Femur (tissue), 1 donor: ENCODE data around the gene CIB4.
A peak's percentile ranks its signal among the peaks of the same experiment; 100 is the strongest.

Source experiments
- DNase-seq: peaks from one replicate; pipeline ENCODE4 v3.0.0-alpha.2; 2017

Gene CIB4

GRCh38 chr2:26564121-26564644 is 77.0 kb downstream of the CIB4 start:
- peak; percentile 6 for DNase-seq

DNA sequence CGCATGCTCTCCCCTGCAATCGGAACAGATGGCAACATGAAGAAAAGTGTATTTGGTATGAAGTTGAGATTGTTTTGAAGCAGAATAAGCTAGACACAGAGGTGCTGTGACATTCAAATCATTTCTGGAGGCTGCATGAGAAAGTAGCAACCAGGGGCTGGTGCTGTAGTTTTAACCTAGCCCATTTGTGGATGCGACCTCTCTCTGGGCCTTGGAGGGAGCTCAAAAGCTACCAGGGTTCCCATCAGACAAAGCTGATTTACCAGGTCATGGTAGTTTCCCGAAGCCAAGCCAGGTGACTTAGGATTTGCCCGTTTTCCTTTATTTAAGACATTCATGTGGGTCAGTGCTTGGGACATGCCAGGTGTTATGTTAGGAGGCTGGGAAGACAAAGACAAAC is 77.5 kb downstream of the CIB4 start:
- DNase-seq, result peak; percentile 5

DNA sequence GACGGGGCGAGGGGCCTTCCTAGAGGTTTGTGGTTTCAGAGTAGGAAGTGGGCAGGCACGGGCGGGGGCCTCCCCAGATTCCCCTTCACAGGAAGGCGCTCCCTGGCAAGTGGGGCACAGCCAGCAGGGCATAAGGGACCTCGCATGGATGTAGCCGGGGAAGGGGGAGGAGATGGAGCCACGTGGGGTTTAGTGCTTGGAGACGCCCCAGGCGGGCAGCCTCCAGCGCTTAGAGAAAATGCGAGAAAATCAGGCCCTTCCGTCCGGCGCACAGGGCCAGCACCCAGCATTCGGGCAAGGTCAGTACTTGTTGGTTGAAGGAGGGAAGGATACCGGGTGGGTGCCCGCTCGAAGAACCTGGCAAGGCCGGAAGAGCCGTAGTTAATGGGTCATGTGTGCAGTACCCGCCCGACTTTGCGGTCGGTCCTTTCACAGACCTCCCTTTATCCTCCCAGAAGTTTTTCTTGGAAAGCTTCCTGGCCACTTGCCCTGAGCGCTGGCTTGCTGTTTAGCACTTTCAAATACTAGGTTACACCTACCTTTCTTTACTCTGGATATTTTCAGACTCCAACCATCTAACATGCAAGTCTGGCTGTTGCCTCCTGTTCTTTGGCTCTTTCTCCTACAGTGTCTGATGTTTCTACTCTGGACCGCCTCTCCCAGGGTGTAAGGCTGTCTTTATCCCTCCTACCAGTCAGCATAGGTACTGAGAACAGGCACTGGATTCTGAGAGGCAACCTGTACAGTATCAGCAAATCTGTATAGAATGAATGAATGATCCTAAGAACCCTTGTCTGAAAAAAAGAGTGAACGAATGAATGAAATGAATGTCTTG is 78.1 kb downstream of the CIB4 start:
- peak; percentile 88 for DNase-seq

DNA sequence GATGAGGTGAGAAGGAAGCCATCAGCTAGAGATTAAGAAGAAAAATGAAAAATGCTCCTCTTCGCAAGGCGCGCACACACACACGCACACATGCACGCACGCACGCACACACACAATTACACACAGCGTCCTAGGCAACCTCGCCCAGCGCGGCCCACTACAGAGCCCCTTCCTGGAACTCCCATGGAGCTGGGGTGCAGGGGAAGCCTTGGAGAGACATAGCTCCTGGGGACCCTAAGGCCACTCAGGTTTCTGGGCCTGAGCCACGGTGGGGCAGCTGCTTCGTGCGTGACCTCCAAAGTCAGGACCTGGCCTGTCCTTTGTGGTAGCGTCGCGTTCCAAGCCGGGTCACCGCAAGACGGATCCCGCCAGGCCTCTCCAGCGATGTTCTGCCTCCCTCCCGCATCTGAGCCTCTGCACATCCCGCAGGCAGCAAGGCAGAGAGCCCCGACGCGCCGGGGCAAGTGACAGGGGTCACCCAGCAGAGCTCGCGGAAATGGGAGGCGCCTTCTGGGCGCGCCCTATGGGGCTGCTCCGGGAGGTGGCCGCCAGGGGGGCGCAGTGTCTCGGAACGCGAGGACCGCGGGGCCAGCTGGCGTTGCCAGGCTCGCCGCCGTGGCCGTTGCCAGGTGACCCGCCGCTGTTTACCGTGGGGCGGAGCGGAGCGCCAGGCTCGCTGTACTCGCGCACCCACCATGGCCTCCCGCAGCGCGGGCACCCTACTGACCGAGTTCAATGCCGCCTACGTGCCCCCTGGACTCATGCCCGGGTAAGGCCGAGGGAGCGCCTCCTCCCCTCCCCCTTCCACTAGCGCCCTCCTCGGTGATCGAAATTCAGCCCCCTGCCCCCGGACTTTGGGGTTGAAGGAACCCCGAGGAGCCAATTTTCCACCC is 79.0 kb downstream of the CIB4 start:
- DNase-seq, result peak; percentile 82

DNA sequence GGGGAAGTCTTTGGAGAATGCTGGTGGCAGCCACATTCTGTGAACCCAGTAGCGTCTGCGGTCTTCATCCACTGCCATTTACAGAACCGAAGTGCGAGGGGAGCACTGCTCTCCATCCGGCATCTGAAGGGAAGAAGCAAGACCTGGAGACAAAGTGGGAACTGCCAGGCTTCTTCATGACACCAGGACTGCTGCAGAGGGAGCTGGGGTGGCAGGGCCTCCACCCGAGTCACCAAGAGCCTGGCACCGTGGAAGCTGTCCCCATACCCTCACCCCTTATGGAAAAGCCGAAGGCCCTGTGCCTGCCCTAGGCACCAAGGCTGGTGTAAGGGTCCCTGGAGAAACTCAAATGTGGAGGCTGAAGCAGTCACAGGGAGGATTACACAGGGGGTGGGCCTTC is 79.8 kb downstream of the CIB4 start:
- peak; percentile 7 for DNase-seq

DNA sequence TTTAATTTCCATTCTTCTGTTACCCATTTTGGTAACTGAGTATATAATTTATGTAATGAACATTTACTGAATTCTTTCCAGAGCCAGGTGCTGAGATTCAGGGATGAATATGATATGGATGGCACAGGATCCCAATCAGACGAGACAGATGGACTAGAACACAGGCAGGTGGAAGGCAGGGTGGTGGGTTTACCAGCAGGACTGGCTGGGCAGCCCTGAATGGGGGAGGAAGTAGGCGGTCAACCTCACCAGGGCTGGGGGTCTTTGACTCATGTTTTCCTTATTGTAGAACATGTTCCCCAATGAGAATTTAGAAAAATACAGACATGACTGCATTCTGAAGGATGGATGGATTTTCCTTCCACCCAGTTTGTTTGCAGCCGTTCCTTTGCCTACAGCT is 80.3 kb downstream of the CIB4 start:
- no peak for DNase-seq

GRCh38 chr2:26559556-26559955 is 81.6 kb downstream of the CIB4 start:
- peak; percentile 8 for DNase-seq

DNA sequence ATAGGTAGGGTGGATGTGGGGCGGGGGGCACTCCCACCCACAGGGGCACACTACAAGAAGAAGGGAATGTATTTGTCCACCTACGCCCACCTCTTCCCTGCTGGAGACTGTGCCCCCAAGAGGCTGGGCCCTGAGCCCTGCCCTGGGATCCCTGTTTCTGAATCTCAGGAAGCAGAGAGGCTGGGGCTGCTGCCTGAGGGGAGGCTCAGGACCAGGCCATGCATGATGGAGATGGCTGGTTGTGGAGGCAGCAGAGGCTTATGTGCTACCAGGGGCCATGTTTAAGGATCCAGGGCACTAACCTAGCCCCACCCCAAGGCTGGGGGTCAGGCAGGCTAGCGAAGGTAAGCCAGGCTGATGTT is 82.1 kb downstream of the CIB4 start:
- peak; percentile 5 for DNase-seq

DNA sequence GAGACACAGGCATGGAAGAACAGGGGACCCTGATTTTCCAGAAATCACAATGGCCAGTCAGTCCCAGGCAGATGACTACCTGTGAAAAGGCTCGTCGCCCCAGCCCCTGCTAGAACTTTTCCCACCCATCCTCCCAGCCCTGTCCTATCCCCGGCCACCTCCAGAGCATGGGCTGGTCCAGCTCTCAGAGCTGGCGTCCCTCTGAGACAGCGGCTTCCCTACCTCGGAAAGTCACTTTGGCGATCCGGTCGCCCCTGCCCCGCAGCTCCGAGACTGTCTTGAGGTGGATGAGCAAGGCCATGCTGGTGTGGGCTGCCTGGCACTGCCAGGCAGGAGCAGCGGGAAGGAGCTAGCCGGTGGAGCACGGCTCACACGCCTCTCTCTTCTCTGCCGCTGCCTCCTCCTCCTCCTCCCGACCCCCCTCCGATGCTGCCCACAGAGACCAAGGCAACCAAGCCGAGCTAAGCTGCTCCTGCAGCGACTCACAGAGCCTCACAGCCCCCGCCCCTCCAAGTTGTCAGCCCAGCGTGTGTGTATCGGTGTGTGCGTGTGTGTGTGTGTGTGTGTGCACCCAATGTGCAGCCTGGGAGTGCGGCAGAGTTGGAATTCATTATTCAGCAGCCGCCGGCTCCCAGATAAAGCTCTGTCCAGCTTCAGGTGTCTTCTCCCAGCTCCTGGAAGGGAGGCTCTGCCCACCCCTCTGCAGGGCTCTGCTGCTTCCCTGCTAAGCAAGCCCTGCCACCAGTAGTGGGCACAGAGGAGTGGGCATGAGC is 82.7 kb downstream of the CIB4 start:
- peak; percentile 22 for DNase-seq

- DNase-seq, result peak; percentile 11
These were observed 83.8 kb downstream of the CIB4 start for GRCh38 chr2:26557244-26557925.

- peak; percentile 5 for DNase-seq
These were observed 84.6 kb downstream of the CIB4 start for GRCh38 chr2:26556309-26557243.

GRCh38 chr2:26555246-26556133 is 85.7 kb downstream of the CIB4 start:
- peak; percentile 9 for DNase-seq

DNA sequence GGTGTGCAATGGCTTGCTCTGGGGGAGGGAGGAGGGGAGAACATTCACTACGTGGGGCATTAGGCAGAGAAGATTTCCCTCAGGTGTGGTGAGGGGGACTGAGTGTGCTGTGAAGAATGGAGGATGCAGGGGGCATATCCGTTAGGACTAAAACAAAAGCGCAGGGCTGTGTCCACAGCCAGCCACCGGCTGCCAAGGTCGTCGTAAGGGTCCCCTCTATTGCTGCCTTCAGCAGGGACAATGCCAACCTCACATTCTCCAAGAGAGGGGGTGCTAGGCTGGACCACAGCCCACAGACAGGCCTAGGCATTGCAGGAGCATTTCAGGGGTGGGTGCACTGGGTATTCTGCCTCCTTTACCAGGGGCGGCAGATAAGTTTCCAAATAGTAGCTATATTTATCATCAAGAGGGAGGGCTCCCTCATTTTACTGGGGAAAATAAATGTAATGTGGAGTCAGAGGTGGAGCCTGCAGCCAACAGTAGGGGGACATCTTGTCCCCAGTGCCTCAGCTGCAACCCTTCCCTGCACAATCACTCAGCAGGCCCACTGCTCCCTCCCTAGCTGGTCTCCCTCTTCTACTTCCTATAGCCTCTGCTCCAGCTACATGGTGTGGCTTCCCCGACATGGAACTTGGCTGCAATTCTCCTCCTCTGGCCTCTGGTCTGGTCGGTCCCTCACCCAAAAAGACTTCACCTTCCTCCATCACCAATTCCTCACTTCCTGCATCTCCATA is 88.4 kb downstream of the CIB4 start:
- peak; percentile 5 for DNase-seq

GRCh38 chr2:26550276-26551015 is 90.7 kb downstream of the CIB4 start:
- peak; percentile 12 for DNase-seq

DNA sequence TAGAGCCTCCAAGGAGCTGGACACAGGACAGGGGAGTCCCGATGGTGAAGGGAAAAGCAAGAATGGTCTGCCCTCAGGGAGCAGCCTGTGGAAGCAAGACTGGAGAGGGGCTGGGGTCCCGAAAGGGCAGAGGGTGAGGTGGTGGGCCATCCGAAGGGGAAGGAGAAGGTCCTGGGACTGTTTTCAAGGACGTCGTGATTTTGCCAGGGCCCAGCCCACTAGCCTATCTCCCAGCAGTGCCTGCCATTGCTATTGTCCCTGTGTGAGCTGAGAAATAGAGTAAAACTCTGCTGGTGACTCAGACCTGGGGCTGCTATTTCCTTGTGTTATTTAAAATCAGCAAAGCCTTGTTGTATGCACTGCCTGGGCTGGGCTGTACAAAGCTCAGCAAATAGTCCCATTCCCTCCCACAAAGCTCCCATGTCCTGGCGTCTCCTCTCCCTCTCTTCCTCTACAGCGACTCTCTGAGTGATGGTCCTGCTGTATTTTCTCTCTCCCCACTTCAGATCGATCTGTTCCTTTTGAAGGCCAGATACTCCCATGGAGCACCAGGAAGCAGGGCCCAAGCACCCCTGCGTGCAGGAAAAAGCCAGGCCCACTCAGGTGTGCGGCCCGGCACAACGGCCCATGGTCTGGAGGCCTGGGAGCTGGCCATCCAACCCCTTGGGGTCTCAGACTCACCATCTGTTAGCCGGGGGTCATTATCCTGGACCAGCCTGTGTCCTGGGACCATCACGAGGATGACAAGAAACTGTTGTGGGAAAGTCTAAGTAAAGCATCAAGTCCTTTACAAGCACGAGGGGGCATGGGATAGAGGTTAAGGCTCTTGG is 98.3 kb downstream of the CIB4 start:
- no peak for DNase-seq

DNA sequence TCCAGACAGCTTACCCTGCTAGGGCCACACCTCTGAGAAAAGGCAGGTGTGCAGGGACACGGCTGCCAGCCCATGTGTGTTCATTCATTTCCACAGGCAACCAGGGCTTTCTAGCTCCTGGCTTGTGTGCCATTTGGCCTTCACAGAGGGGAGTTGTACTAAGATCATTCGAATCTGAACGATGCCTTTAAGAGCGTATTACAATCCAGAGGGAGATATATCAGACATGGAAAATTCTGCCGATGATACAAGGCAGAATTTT is 99.0 kb downstream of the CIB4 start:
- no peak for DNase-seq

- DNase-seq, result no peak
These were observed 99.6 kb downstream of the CIB4 start for GRCh38 chr2:26541401-26542193.
